GM21423 (cell line): ENCODE measurements around the gene MCC.

Experiments used
- ATAC-seq: cut with Tn5 transposase; IDR thresholded peaks from one replicate; pipeline ENCODE4 v1.9.1; 2021; ENCODE audit warnings: mild to moderate bottlenecking, moderate library complexity; ENCODE audit not compliant: unreplicated experiment

The MCC gene

DNA sequence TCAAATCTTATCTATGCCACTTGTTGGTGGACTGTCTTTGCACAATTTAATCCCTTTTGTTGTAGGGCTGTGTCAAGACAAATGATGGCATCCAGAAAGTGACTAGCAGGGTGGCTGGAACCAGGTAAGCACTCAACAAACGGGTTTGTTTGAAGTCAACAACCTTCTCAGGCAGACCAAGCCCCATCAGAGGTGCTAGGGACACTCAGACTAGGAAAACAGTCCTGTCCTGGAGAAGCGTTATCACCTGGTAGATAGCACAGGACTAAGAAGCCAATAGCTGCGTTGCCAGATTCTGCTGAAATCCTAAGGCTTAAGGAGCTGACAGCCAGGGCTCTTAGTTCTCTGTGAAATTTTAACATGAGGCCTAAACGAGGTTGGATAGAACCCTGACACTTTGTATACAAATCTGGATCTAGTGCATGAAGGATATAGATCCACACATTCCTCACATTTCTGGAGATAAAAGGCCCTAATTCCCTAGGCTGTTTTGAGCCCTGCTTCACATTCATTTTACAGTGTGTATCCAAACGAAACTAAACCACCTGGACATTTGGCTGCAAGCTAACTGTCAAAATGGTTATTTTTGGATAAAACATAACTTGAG is 331.9 kb downstream of the MCC start:
- no peak for ATAC-seq

GRCh38 chr5:113153512-113154097 is 334.6 kb downstream of the MCC start:
- no peak for ATAC-seq

- ATAC-seq: no peak
Measured at GRCh38 chr5:113152380-113152740, 335.9 kb downstream of the MCC start.

DNA sequence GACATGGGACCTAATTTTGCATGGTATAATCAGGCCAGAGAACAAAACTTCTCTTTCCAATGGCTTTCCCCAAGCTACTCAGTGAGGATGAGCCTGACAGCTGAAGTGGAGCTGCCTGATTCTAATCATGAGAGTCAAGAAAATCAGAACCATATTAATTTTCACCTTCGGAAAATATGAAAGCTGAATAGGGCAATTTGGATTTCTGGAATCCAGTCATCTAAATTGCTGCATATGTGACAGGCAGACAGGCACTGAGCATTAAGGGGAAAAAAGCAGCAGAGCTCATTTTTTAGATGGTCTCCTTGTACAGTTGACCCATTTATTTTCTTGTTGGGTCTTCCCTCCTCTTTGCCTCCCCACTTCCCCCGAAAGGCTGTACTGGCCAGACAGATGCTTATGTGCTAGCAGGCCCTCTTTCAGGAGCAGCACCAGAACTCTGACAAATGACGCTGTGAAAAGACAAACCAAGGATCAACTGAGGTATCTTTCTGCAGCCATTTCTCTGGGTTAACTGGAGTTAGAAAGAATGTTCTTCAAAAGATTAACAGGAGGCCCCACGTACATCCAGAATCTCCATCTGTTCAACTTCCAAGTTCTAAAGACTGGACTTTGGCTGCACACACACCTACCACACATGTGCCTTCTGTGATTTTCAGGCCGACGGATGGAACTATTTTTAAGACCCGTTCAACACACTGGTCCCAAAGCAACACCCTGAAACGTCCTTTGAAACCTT is 336.4 kb downstream of the MCC start:
- no peak for ATAC-seq

DNA sequence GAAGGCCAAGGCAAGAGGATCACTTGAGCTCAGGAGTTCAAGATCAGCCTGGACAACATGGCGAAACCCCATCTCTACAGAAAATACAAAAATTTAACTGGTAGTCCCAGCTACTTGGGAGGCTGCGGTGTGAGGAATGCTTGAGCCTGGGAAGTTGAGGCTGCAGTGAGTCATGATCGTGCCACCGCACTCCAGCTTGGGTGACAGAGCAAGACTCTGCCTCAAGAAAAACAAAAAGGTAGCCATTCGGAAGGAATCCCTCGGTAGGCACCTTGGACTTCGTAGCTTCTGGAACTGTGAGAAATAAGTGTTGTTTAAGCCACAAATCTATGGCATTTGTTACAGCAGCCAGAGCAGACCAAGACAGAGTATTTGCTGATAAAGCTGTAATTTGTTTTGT is 337.4 kb downstream of the MCC start:
- no peak for ATAC-seq

DNA sequence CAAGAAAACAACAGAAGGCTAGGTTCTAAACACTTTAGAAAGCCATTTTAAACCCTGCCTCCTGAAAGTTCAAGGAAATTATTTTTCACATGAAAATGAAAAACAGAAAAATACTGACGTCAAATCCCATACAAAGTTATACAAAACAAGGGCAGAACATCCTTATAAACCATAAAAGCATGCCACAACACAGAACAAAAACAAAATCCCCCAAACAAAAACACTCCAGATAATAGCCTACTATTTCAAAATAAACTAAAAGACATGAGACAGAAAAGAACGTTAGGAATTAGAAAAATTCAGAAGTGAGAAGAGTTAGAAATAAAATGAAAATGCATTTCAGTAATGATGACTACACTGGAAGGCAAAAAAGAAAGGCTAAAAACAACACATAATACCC is 338.0 kb downstream of the MCC start:
- no peak for ATAC-seq

- ATAC-seq: no peak
Measured at GRCh38 chr5:113147537-113147936, 340.7 kb downstream of the MCC start.

DNA sequence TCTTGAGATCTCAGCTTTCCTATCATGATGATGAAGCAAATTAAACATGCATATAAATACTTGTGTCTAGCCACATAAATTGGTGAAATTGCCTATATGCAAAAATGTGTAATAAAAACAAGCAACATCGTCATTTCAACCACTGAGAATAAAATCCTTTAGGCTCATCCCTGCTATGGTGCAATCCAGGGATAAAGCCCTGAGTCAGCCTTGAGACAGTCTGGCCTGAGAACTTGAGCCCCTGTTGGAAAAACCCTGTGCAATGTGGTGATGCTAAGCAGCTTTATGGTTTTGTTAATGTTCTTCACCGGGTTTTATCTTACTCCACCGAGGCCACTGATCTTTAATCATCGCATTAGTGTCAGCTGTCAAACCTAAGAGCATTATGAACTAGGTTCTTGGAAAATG is 341.1 kb downstream of the MCC start:
- no peak for ATAC-seq

- ATAC-seq: no peak
Measured at GRCh38 chr5:113145757-113146387, 342.4 kb downstream of the MCC start.

DNA sequence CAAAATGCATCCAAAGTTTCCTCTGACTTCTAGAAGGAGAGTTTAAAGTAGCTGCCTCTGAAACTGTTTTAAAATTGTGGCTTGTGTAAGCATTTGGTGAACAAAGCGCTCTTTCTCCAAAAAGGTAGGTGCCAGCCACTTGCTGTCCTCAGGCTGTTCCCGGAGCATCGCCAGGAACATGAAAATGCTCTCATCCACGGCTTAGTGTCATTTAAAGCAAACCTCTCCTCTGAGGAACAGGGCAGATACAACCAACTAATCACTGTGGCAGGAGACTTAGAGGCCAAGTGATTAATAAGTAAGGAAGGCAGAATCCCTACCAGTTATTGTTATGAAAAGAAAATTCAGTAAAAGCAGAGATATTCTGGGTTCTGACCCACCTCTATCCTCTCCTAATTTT is 346.1 kb downstream of the MCC start:
- ATAC-seq: no peak

GRCh38 chr5:113140837-113141671 is 347.2 kb downstream of the MCC start:
- no peak for ATAC-seq

DNA sequence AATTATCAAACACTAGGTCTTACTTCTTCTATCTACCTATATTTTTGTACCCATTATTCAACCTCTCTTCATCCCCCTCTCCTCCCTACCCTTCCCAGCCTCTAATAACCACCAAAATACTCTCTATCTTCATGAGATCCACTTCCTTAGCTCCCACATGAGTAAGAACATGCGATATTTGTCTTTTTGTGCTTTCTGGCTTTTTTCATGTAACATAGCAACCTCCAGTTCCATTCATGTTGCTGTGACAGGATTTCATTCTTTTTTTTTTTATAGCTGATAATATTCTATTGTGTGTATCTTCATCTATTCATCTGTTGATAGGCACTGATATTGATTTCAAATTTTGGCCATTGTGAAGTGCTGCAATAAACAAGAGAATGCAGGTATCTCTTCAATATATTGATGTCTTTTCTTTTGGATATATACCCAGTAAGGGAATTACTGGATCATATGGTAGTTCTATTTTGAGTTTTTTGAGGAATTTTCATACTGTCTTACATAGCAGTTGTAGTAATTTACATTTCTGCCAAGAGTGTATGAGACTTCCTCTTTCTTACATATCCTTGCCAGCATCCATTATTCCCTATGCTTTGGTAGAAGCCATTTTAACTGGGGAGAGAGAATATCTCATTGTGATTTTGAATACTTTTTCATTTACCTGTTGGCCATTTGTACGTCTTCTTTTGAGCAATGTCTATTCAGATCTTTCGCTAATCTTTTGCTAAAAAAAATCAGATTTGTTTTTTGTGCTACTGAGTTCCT is 354.9 kb downstream of the MCC start:
- no peak for ATAC-seq

DNA sequence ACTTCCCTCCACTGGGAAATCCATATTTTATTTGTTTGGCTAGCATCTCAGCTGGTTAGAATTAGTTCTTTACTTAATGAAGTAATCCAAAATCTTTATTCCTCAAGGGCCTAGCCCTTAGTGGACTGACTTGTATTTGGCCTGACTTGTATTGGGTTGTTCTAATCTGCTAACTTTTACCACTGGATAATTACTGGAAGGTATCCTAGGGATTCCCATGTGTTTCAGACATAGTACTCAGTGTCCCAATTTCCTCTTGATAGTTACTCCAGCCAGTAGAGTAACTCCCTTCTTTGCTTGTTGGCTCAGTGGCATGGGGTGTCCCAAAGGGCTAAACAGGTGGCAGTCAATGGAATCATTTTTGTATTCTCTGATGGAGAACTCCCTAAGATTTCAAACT is 355.7 kb downstream of the MCC start:
- no peak for ATAC-seq

- ATAC-seq: no peak
Measured at GRCh38 chr5:113128641-113129330, 359.5 kb downstream of the MCC start.

GRCh38 chr5:113128082-113128481 is 360.2 kb downstream of the MCC start:
- ATAC-seq: no peak

GRCh38 chr5:113127021-113127420 is 361.2 kb downstream of the MCC start:
- ATAC-seq: no peak

GRCh38 chr5:113125371-113125770 is 362.9 kb downstream of the MCC start:
- no peak for ATAC-seq

DNA sequence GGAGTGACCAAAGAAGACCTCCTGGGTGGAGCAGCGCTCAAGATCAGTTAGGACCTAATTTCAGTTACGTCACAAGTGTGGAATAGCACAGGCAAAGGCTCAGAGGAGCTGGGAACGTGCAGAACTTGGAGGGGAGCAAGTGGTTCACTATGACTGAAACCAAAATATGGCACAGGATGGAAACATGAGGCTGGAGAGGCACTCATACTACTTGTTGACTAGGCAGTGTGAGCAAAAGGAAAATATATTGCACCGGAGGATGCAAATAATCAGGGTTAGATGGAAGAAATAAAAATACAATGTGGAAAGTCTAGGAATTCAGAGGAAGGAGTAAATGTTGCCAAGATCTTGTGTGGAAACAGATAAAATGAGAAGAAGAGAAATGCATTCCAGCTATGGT is 363.3 kb downstream of the MCC start:
- ATAC-seq: no peak

GRCh38 chr5:113124265-113124664 is 364.0 kb downstream of the MCC start:
- no peak for ATAC-seq

DNA sequence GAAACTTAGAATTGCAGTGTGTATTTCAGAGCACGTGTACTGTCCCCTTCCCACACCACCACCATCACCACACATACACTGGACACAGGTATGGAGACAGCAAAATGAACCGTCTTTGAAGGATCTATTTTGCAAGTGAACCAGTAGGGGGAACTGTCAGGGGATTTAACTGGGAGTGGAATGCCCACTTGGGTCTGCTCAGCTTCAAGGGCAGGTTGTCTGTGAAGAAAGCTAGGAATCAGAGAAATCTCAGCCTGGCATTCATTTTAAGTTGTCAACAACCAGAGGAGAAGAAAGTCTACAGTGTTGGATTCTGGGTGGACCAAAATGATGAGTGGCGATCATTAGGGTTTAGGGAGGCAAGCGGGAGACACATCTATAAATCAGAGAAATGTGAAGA is 364.6 kb downstream of the MCC start:
- no peak for ATAC-seq
